Hematopoietic multipotent progenitor cell (in vitro differentiated cells): ENCODE data around the gene HMGXB3. TPM values are rescaled to one million over a fixed set of nuclear protein-coding genes. Genes with fewer than 3 reads are reported as not detected.
A peak's percentile ranks its signal among the peaks of the same experiment; 100 is the strongest.

Experiments used
- DNase-seq, 3 donors: peaks; one replicate each; pipeline ENCODE4 v3.0.0-alpha.2; 2011 to 2015; ENCODE audit warnings: low read depth in 2 of 3, low spot score in 2 of 3
- total RNA-seq: library from RNA; depleted of rRNA; stranded (reverse); fragments of >200 nt; gene quantifications from one replicate; pipeline ENCODE4 v1.2.3, GENCODE V29; 2012

The HMGXB3 gene
- total RNA-seq, 1 donor = 35.3 TPM

GRCh38 chr5:150065346-150065745 lies 64.8 kb downstream of the HMGXB3 start:
- DNase-seq = no peak

- DNase-seq = no peak
Observed at GRCh38 chr5:150065886-150066285, 65.3 kb downstream of the HMGXB3 start.

GRCh38 chr5:150066436-150066835 lies 65.9 kb downstream of the HMGXB3 start:
- no peak for DNase-seq

- DNase-seq = peak in 1 of 3 donors; percentile 35
Observed at GRCh38 chr5:150066901-150067396, 66.4 kb downstream of the HMGXB3 start.

GRCh38 chr5:150067405-150067960 lies 66.9 kb downstream of the HMGXB3 start:
- no peak for DNase-seq

- DNase-seq = no peak
Observed at GRCh38 chr5:150068071-150068470, 67.5 kb downstream of the HMGXB3 start.

GRCh38 chr5:150068472-150068871 lies 67.9 kb downstream of the HMGXB3 start:
- DNase-seq = no peak

- no peak for DNase-seq
Observed at GRCh38 chr5:150068961-150069645, 68.6 kb downstream of the HMGXB3 start.

GRCh38 chr5:150069672-150070627 lies 69.4 kb downstream of the HMGXB3 start:
- DNase-seq = no peak

- DNase-seq = no peak
Observed at GRCh38 chr5:150070821-150071220, 70.3 kb downstream of the HMGXB3 start.

- no peak for DNase-seq
Observed at GRCh38 chr5:150073086-150073625, 72.6 kb downstream of the HMGXB3 start.

GRCh38 chr5:150073677-150074076 lies 73.1 kb downstream of the HMGXB3 start:
- no peak for DNase-seq

- DNase-seq = no peak
Observed at GRCh38 chr5:150075233-150075632, 74.7 kb downstream of the HMGXB3 start.

GRCh38 chr5:150075806-150076205 lies 75.3 kb downstream of the HMGXB3 start:
- peak in 1 of 3 donors; percentile 35 for DNase-seq

- no peak for DNase-seq
Observed at GRCh38 chr5:150077060-150077459, 76.5 kb downstream of the HMGXB3 start.

GRCh38 chr5:150077996-150078801 lies 77.7 kb downstream of the HMGXB3 start:
- no peak for DNase-seq

- DNase-seq = no peak
Observed at GRCh38 chr5:150078802-150079689, 78.5 kb downstream of the HMGXB3 start.

GRCh38 chr5:150079909-150080461 lies 79.4 kb downstream of the HMGXB3 start:
- DNase-seq = no peak
